Measurements from ENCODE around the gene REG3G.

Gene REG3G

GRCh38 chr2:79025421-79025820 is at the start of gene REG3G:
REG3G (plus strand) TSS chr2:79025702; CDS start chr2:79026094, 392 bp downstream.
- DNase-seq = no peak

DNA sequence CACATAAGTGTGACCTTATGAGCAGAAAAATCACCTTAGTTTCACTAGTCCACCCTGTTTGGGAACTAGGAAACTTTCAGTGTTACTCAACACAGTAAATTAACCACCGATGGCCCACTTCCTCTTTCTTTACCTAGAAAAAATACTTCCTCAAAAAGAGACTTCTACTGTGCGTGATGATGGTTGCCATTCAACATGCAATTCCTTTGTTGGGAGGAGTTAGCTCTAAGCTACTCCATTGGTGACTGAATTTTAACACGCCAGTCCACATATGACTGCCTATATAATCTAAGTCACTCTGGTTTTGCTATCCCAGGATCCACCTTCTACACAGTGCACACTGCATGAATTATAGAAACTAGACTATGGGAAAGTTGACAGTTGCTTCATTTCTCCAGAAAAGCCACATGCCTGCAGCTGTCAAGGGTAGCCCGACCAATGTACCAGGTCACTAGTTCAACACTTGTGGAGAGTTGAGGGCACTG is 47.8 kb upstream of the REG3G start:
- no peak for DNase-seq

- DNase-seq = no peak
These were observed 47.2 kb upstream of the REG3G start for GRCh38 chr2:78978340-78978739.

DNA sequence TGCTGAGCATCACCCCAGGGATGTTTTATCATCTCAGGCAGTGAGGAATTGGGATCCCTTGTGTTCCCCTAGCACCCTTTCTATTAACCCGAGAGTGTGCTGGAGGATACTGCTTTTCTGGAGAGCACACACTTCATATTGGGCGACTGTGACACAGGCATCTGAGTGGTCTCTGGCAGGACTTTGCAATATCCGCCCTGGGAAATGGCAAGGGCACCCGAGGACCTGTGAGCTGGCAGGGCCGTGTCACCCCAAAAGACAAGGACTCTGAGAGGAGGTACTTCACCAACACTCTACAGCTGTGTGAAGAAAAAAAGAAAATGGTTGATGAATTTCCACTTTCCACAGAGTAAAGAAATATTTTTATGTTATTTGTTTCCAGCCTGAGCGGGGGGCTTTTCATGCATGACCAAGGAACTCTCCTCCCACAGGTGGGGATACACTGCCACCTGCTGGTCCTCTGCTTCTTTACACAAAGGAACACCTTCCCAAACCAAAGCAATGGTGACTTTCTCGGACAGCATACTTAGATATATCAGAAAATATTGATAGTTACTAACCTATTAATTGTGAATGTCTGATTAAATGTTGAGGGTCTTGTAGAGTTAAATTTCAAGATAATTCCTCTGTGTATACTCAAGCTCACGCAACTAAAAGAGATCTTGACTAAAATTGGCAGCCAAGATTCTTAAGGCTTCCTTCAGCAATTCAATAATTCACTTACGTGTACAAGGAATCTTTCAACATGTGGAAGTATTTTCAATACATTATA is 45.9 kb upstream of the REG3G start:
- no peak for DNase-seq

GRCh38 chr2:78980152-78980465 is 45.4 kb upstream of the REG3G start:
- DNase-seq = no peak

GRCh38 chr2:78980871-78981270 is 44.6 kb upstream of the REG3G start:
- no peak for DNase-seq

DNA sequence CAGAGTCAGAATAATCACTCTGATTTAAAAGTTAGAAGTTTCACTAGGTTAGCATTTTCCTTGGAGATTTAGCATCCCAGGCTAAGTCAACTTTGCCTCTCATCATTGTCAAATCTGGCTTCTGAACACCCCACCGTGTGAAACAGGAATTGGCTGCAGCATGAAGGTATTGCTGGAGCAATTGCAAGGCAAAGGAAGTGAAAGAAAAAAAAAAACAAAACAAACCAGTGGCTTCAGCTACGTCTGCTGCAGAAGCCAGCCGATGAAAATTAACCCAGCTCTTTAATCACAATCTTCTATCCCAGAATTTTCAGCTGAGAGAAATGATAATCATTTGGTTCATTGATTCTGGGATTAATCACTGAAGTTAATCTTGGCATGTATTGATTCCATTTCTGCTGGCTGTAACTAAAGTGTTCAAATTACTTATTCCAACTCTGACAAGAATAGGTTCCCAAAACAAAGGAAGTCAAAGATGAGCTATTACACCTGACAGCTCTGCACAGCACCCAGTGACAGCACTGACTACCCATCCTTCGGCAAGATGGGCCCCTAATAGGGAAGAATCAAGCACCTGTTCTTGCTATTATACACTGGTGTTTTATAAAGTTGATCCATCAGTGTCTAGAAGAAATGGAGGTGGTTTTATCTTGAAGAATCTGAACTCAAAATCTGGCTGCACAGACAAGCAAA is 42.7 kb upstream of the REG3G start:
- no peak for DNase-seq

DNA sequence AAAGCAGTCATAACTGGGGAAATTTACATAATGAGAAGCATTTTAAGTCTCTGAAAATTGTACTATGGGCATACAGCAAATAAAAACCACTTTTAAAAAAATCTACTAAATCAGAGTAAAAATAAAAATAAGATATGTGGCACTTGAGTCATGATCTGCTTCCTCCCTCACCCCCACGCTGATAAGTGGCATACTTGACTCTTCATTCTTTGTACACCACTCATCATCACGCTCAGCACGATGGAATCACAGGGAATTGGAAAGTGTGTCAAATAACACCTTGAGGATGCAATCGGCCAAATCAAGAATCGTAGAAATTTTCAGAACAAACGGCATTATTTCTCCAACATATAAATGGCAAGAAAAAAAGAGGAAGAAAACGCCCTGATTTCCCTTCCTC is 41.1 kb upstream of the REG3G start:
- DNase-seq = no peak

GRCh38 chr2:78985558-78985957 is 39.9 kb upstream of the REG3G start:
- no peak for DNase-seq

DNA sequence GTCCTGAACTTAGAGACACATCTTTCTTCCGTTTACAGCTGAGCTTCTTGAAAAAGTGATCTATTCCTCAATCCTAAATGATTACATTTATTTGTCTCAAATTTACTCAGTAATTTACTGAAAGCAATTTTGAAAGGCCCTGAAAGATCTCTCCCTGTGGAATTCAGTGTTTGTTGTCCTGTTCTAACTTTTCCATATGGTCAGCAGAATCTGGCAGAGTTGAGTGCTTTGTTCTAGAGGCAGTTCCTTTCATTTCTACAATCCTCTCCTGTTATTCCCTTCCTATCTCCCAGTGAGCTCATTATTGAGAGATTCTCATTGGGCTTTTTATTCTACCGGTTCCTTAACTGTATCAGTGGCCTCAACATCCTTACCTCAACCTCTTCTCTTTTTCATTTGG is 36.5 kb upstream of the REG3G start:
- no peak for DNase-seq

DNA sequence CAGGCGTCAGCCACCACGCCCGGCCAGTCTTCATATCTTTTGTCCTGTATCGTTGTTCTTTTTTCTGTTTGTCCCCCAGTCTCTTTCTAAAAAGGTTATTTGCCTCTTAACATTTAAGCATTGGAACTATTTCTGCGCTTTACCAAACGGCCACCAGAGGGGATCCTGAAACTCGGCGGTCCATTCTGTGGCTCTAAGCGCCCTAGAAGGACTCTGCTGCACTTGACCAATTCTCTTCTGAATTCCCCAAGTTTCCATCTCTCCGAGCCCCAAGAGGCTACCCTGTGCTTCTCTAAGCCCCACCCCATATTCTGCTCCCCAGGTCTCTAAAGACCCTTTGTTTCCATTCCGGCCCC is 33.1 kb upstream of the REG3G start:
- DNase-seq = no peak

- no peak for DNase-seq
These were observed 32.5 kb upstream of the REG3G start for GRCh38 chr2:78992807-78993517.

- DNase-seq = no peak
These were observed 31.9 kb upstream of the REG3G start for GRCh38 chr2:78993518-78994148.

DNA sequence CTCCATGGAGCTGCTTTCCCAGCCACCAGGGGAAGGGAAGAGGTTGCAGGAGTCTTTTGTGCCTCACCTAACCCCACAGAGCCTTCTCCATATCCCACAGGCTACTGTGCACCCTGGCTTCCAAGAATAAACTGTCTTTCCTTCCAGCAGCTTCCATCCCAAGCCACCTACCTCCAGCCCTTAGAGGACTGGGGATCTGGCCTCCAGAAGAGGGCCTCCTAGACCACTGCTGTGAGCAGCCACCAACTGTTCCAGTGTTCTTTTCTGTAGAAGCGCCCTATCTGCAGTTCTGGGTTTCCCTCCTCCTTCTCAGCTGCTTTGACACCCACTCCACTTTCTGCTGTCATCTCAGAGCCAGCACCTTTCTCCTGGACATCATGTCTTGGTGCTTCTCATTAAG is 30.7 kb upstream of the REG3G start:
- no peak for DNase-seq

DNA sequence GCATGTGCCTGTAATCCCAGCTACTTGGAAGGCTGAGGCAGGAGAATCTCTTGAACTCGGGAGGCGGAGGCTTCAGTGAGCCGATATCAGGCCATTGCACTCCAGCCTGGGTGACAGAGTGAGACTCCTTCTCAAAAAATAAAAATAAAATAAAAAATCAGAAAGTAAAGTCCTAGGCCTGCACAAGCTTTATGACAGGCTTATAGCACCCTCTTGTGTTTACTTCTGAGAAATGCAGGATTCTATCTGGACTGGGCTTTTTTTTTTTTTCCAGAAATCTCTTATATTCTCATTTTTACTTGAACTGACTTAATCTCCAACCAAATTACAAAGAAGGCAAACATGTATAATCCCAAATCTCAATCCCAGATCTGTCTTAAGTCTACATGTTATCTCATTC is 26.1 kb upstream of the REG3G start:
- DNase-seq = no peak

- DNase-seq = no peak
These were observed 25.4 kb upstream of the REG3G start for GRCh38 chr2:79000008-79000576.

DNA sequence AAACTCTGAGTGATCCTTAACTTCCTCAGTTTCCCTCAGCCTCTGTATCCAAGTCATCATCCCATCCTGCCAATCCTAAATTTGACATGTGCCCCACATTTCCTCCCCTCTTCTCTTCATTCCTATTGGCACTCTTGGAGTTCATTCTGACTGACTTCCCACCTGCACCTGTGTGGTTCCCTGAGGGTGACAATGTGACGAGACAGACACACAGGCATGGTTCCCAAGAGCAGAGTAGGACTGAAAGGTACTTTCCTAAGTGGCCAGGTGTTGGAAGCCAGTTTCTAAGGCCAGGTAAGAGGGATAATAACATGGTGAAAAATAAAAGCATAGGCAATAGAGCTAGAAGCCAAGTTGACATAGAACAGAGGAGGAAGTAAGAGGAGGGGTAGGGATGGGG is 24.2 kb upstream of the REG3G start:
- DNase-seq = no peak

GRCh38 chr2:79004680-79005079 is 20.8 kb upstream of the REG3G start:
- no peak for DNase-seq

DNA sequence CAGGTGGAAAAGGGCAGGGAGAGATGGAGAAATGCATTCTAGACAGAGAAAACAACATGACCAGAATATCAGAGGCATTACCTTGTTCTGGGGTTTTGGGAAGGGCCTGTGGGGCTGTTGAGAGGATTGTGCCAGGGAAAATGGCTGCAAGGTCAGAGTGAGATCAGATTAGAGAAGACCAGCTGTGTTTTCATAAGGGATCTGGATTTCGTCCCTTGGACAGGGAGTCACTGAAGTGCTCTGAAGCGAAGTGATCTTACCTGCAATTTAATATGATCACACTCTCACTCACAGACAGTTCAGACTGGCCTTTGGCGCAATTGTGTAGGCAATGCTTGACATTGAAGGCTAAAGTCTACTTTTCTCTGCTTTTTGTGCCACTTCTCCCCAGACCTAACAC is 20.3 kb upstream of the REG3G start:
- DNase-seq = no peak

DNA sequence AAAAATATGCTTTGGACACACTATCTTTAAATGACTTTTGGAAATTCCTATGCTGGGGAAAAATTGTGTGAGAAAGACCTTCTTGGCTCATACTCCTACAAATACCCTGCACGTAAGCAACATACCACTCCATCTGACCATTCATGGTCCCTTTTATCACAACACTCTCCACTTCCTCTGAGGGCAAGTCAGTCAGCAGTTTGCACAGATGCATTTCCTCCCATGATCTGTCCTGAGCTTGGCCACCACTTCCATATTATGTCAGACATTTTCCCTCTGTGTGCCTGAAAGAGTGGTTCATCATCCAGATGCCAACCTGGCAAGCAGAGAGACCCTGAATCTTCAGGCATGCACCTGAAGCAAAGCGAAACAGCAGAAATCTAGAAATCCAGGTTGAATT is 16.1 kb upstream of the REG3G start:
- DNase-seq = no peak

DNA sequence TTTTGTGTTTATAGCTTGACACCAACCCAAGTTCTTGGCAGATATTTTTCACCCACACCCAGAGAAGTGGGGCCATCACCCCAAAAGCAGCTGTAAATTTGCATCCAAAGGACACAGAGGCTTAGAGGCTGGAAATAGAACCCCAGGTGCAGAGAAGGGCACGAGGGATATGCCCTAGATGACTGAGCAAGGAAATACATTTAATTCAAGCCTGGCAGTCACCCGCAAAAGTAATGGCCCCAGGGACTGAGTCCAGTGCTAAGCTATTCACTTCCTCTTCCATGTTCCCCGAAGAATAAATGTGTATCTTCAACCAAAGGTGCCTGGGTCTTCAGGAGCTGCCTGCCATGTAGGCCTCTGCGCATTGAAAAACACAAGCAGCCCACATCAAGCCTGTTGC is 14.0 kb upstream of the REG3G start:
- no peak for DNase-seq

- DNase-seq = no peak
These were observed 11.9 kb upstream of the REG3G start for GRCh38 chr2:79013629-79014028.

DNA sequence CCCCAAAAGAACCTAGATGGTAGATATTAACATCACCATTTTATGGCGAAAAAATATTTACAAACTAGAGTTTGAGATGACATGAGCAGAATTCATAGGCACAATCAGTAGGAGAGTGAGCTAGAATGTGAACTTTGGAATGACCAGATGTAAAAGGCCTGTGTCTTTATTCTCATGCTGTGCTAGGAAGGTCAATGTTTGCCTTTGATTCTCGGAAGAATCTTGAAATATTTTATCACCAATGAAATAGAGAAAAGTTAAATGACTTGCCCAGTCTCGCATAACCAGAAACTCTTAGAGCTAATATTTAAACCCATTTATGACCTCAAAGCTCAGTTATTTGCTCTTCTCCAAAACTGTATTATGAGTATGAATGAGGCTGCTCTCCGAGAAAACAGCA is 9.2 kb upstream of the REG3G start:
- no peak for DNase-seq
